WTC11 (cell line): ENCODE measurements around the gene KRT28. TPM values are rescaled to one million over a fixed set of nuclear protein-coding genes. Genes with fewer than 3 reads are reported as not detected.

Source experiments
- ATAC-seq: fragments of 200-7000 bp; cut with Tn5 transposase; 2 replicates; pipeline ENCODE4 v1.10.0; 2021; ENCODE audit warnings: mild to moderate bottlenecking, moderate library complexity
- CTCF ChIA-PET: fragments of 300-600 bp; sonication (Branson Sonifier 250); formaldehyde crosslinking; loops from one replicate; lab custom pipeline; 2021; ENCODE audit warnings: antibody characterized with exemption; lab: Charles Lee
- POLR2A ChIA-PET: fragments of 350-600 bp; sonication (Branson Sonifier 250); formaldehyde crosslinking; loops from one replicate; lab custom pipeline; 2021; ENCODE audit warnings: antibody characterized with exemption; lab: Charles Lee
- DNase-seq: peaks from one replicate; pipeline ENCODE4 v3.0.0; 2021; ENCODE audit warnings: low spot score
- H3K27ac Mint-ChIP-seq: 2 replicates; pipeline ENCODE4 v1.8.0; 2021; ENCODE audit warnings: mixed read lengths
- H3K27me3 Mint-ChIP-seq: 2 replicates; pipeline ENCODE4 v1.8.0; 2021; ENCODE audit warnings: low read depth, mild to moderate bottlenecking, moderate library complexity, mixed read lengths
- H3K36me3 Mint-ChIP-seq: 2 replicates; pipeline ENCODE4 v1.8.0; 2021; ENCODE audit warnings: mixed read lengths
- H3K4me1 Mint-ChIP-seq: 2 replicates; pipeline ENCODE4 v1.8.0; 2022; ENCODE audit warnings: mixed read lengths
- H3K4me3 Mint-ChIP-seq: 2 replicates; pipeline ENCODE4 v1.8.0; 2021; ENCODE audit warnings: mild to moderate bottlenecking, moderate library complexity, mixed read lengths
- H3K9me3 Mint-ChIP-seq: 2 replicates; pipeline ENCODE4 v1.8.0; 2021; ENCODE audit warnings: mixed read lengths
- CDX4 ChIP-seq: fragments of 250-450 bp; sonication (Bioruptor Pico); IDR thresholded peaks from 2 replicates; pipeline ENCODE4 v1.9.0; 2021; ENCODE audit warnings: moderate library complexity, mild to moderate bottlenecking, inconsistent platforms, borderline replicate concordance
- CTCF ChIP-seq: fragments of 200-600 bp; IDR thresholded peaks from 2 replicates; pipeline ENCODE4 v1.8.0; 2022; ENCODE audit warnings: antibody characterized with exemption
- ETV6 ChIP-seq: sonication (generic); formaldehyde crosslinking; IDR thresholded peaks from 2 replicates; pipeline ENCODE4 v1.8.1; 2022; ENCODE audit warnings: mild to moderate bottlenecking, missing genetic modification reagents
- GABPB1 ChIP-seq: sonication (generic); formaldehyde crosslinking; IDR thresholded peaks from 2 replicates; pipeline ENCODE4 v1.8.1; 2023; ENCODE audit warnings: mild to moderate bottlenecking, missing genetic modification reagents
- GRHL2 ChIP-seq: fragments of 250-450 bp; sonication (Bioruptor Pico); IDR thresholded peaks from 2 replicates; pipeline ENCODE4 v1.8.0; 2022; ENCODE audit warnings: mild to moderate bottlenecking, moderate library complexity; ENCODE audit not compliant: insufficient replicate concordance, severe bottlenecking
- MAX ChIP-seq: sonication (generic); formaldehyde crosslinking; IDR thresholded peaks from 2 replicates; pipeline ENCODE4 v1.8.0; 2022; ENCODE audit warnings: mild to moderate bottlenecking, missing genetic modification reagents
- NFATC4 ChIP-seq: fragments of 250-450 bp; sonication (Bioruptor Pico); IDR thresholded peaks from 2 replicates; pipeline ENCODE4 v1.9.0; 2021; ENCODE audit warnings: mild to moderate bottlenecking
- NR1H2 ChIP-seq: sonication (generic); formaldehyde crosslinking; IDR thresholded peaks from 2 replicates; pipeline ENCODE4 v1.9.0; 2021; ENCODE audit warnings: mild to moderate bottlenecking, moderate library complexity, missing genetic modification reagents
- PRRX2 ChIP-seq: fragments of 250-450 bp; sonication (Bioruptor Pico); IDR thresholded peaks from 2 replicates; pipeline ENCODE4 v1.8.0; 2021; ENCODE audit warnings: mild to moderate bottlenecking
- SMAD3 ChIP-seq: sonication (generic); formaldehyde crosslinking; IDR thresholded peaks from 2 replicates; pipeline ENCODE4 v1.8.0; 2022; ENCODE audit warnings: missing genetic modification reagents, mild to moderate bottlenecking, borderline replicate concordance
- ZBTB43 ChIP-seq: sonication (generic); formaldehyde crosslinking; IDR thresholded peaks from 2 replicates; pipeline ENCODE4 v1.8.1; 2023; ENCODE audit warnings: mild to moderate bottlenecking, missing genetic modification reagents
- ZNF281 ChIP-seq: sonication (generic); formaldehyde crosslinking; IDR thresholded peaks from 2 replicates; pipeline ENCODE4 v1.8.0; 2023; ENCODE audit warnings: mild to moderate bottlenecking, missing genetic modification reagents
- ZNF423 ChIP-seq: fragments of 250-450 bp; sonication (Bioruptor Pico); IDR thresholded peaks from 2 replicates; pipeline ENCODE4 v2.1.2; 2022; ENCODE audit warnings: mild to moderate bottlenecking, moderate library complexity
- ZNF512 ChIP-seq: sonication (generic); formaldehyde crosslinking; IDR thresholded peaks from 2 replicates; pipeline ENCODE4 v1.8.1; 2022; ENCODE audit warnings: missing genetic modification reagents, borderline replicate concordance
- total RNA-seq: library from RNA; stranded (reverse); gene quantifications from 3 replicates; pipeline ENCODE4 v1.2.3, GENCODE V29; 2021

KRT28 gene
- total RNA-seq, 1 experiment from 2014 or later: not detected

GRCh38 chr17:40844671-40845107 is 44.9 kb upstream of the KRT28 start:
- ATAC-seq: no peak
- CTCF ChIA-PET: interaction anchor here (1.2 kb wide), 1 partner anchor 229 kb away, joined by 4 read pairs; no protein-coding TSS in a partner anchor
- H3K27me3 Mint-ChIP-seq: peaks cover 64% of the 10 kb centered on the region

GRCh38 chr17:40843242-40843641 is 43.5 kb upstream of the KRT28 start:
- Mint-ChIP-seq H3K4me1 (no peaks in the 10 kb centered on the region), H3K4me3 (no peak overlapping the region), H3K27ac (no peak overlapping the region), H3K36me3 (no peaks in the 10 kb centered on the region), H3K27me3 (peaks cover 79% of the 10 kb centered on the region), H3K9me3 (no peaks in the 10 kb centered on the region)
- TF ChIP-seq GRHL2: no peak
- no peak for TF ChIP-seq ETV6 (CRISPR knock-in tag)
- TF ChIP-seq CDX4 (CRISPR knock-in tag): no peak
- no peak for TF ChIP-seq ZNF281 (CRISPR knock-in tag)
- TF ChIP-seq NR1H2 (CRISPR knock-in tag): no peak
- no peak for ATAC-seq
- ChIA-PET CTCF (interaction anchor here (1.1 to 1.7 kb wide), 2 partner anchors 24 to 706 kb away, joined by 3 to 7 read pairs; no protein-coding TSS in a partner anchor), POLR2A (no interaction called here)
- no peak for DNase-seq

More at GRCh38 chr17:40844671-40845107, 44.9 kb upstream of the KRT28 start:
- Mint-ChIP-seq H3K27ac (no peak overlapping the region), H3K36me3 (no peaks in the 10 kb centered on the region), H3K4me3 (no peak overlapping the region), H3K4me1 (no peaks in the 10 kb centered on the region), H3K9me3 (no peaks in the 10 kb centered on the region)
- DNase-seq: no peak
- POLR2A ChIA-PET: no interaction called here
- TF ChIP-seq PRRX2 (CRISPR knock-in tag) (no peak), ZNF423 (CRISPR knock-in tag) (no peak), NFATC4 (CRISPR knock-in tag) (no peak), MAX (CRISPR knock-in tag) (no peak), GRHL2 (no peak), SMAD3 (CRISPR knock-in tag) (no peak), CTCF (no peak)

- Mint-ChIP-seq H3K4me1 (no peaks in the 10 kb centered on the region), H3K27me3 (peaks cover 97% of the 10 kb centered on the region), H3K27ac (no peak overlapping the region), H3K4me3 (no peak overlapping the region), H3K9me3 (no peaks in the 10 kb centered on the region), H3K36me3 (no peaks in the 10 kb centered on the region)
- POLR2A ChIA-PET: no interaction called here
- CTCF ChIA-PET: no interaction called here
- DNase-seq (no peak), ATAC-seq (no peak)
- TF ChIP-seq ZBTB43 (CRISPR knock-in tag) (no peak), ZNF281 (CRISPR knock-in tag) (no peak), GABPB1 (CRISPR knock-in tag) (no peak), ZNF512 (CRISPR knock-in tag) (no peak)
Measured at GRCh38 chr17:40841246-40841645, 41.5 kb upstream of the KRT28 start.
